SK-N-SH treated with all-trans-retinoic acid at 6 μM for 48 hours (cell line): Measurements from ENCODE around the gene SERP2.

Source experiments
- ATAC-seq: fragments of 200-7000 bp; cut with Tn5 transposase; 3 replicates; pipeline ENCODE4 v1.9.1; 2020; ENCODE audit warnings: mild to moderate bottlenecking, moderate library complexity
- ARNTL ChIP-seq: fragments of 450-650 bp; formaldehyde crosslinking; IDR thresholded peaks from 2 replicates; pipeline ENCODE4 v1.5.0; 2020; ENCODE audit warnings: low read depth, mild to moderate bottlenecking, moderate library complexity, borderline replicate concordance
- BACH2 ChIP-seq: fragments of 250-450 bp; sonication (Bioruptor Pico); IDR thresholded peaks from 2 replicates; pipeline ENCODE4 v1.9.0; 2021; ENCODE audit warnings: mild to moderate bottlenecking, borderline replicate concordance
- CSDC2 ChIP-seq: fragments of 250-450 bp; sonication (Bioruptor Pico); IDR thresholded peaks from 2 replicates; pipeline ENCODE4 v1.5.0; 2020; ENCODE audit warnings: mild to moderate bottlenecking, moderate library complexity
- ESRRG ChIP-seq: fragments of 250-450 bp; sonication (Bioruptor Pico); IDR thresholded peaks from 2 replicates; pipeline ENCODE4 v1.6.1; 2021; ENCODE audit warnings: mild to moderate bottlenecking
- ISL1 ChIP-seq: fragments of 250-450 bp; sonication (Bioruptor Pico); IDR thresholded peaks from 2 replicates; pipeline ENCODE4 v2.1.2; 2022; ENCODE audit warnings: mild to moderate bottlenecking, moderate library complexity
- OSR1 ChIP-seq: fragments of 250-450 bp; sonication (Bioruptor Pico); IDR thresholded peaks from 2 replicates; pipeline ENCODE4 v1.8.0; 2022; ENCODE audit warnings: moderate library complexity, mild to moderate bottlenecking, inconsistent platforms
- RARB ChIP-seq: fragments of 250-450 bp; sonication (Bioruptor Pico); IDR thresholded peaks from 2 replicates; pipeline ENCODE4 v1.8.0; 2021; ENCODE audit warnings: mild to moderate bottlenecking, moderate library complexity
- TCF4 ChIP-seq: fragments of 250-450 bp; sonication (Bioruptor Pico); IDR thresholded peaks from 2 replicates; pipeline ENCODE4 v1.8.0; 2021; ENCODE audit warnings: mild to moderate bottlenecking, moderate library complexity, borderline replicate concordance
- TOX ChIP-seq: fragments of 250-450 bp; sonication (Bioruptor Pico); IDR thresholded peaks from 2 replicates; pipeline ENCODE4 v1.8.0; 2021; ENCODE audit warnings: mild to moderate bottlenecking, moderate library complexity, borderline replicate concordance
- ZC3H10 ChIP-seq: fragments of 250-450 bp; sonication (Bioruptor Pico); IDR thresholded peaks from 2 replicates; pipeline ENCODE4 v1.5.1; 2021; ENCODE audit warnings: mild to moderate bottlenecking, moderate library complexity
- ZFP30 ChIP-seq: fragments of 450-650 bp; formaldehyde crosslinking; IDR thresholded peaks from 2 replicates; pipeline ENCODE4 v1.5.0; 2022; ENCODE audit warnings: mild to moderate bottlenecking, moderate library complexity
- ZNF70 ChIP-seq: fragments of 450-650 bp; formaldehyde crosslinking; IDR thresholded peaks from 2 replicates; pipeline ENCODE4 v1.5.0; 2020; ENCODE audit warnings: mild to moderate bottlenecking, moderate library complexity
- ZNF8 ChIP-seq: fragments of 450-650 bp; formaldehyde crosslinking; IDR thresholded peaks from 2 replicates; pipeline ENCODE4 v1.5.0; 2020; ENCODE audit warnings: mild to moderate bottlenecking, moderate library complexity
- TF ChIP-seq, protein P1 (sequence below): fragments of 250-450 bp; sonication (Bioruptor Pico); IDR thresholded peaks from 2 replicates; pipeline ENCODE4 v1.5.0; 2020; ENCODE audit warnings: mild to moderate bottlenecking, moderate library complexity
- TF ChIP-seq, protein P2 (sequence below): fragments of 250-450 bp; sonication (Bioruptor Pico); IDR thresholded peaks from 2 replicates; pipeline ENCODE4 v1.5.1; 2020; ENCODE audit warnings: low read depth, mild to moderate bottlenecking, moderate library complexity
- TF ChIP-seq, protein P3 (sequence below): fragments of 250-450 bp; sonication (Bioruptor Pico); IDR thresholded peaks from 2 replicates; pipeline ENCODE4 v1.5.1; 2021; ENCODE audit warnings: mild to moderate bottlenecking, moderate library complexity
- TF ChIP-seq, protein P4 (sequence below): fragments of 250-450 bp; sonication (Bioruptor Pico); IDR thresholded peaks from 2 replicates; pipeline ENCODE4 v1.8.0; 2021; ENCODE audit warnings: low read depth, mild to moderate bottlenecking, moderate library complexity, borderline replicate concordance

Gene SERP2

DNA sequence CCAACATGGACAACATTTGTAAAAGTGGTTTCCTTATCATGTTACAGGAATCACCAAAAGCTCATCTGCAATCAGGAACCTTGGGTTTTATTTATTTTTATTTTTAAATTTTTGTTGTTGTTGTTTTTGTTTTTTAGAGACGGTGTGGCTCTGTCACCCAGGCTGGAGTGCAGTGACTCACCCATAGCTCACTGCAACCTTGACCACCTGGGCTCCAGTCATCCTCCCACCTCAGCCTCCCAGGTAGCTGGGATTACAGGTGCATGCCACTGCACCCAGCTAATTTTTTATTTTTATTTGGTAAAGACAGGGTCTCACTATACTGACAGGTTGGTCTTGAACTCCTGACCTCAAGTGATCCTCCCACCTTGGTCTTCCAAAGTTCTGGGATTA, 13.6 kb upstream of the SERP2 start:
- no peak for ATAC-seq

DNA sequence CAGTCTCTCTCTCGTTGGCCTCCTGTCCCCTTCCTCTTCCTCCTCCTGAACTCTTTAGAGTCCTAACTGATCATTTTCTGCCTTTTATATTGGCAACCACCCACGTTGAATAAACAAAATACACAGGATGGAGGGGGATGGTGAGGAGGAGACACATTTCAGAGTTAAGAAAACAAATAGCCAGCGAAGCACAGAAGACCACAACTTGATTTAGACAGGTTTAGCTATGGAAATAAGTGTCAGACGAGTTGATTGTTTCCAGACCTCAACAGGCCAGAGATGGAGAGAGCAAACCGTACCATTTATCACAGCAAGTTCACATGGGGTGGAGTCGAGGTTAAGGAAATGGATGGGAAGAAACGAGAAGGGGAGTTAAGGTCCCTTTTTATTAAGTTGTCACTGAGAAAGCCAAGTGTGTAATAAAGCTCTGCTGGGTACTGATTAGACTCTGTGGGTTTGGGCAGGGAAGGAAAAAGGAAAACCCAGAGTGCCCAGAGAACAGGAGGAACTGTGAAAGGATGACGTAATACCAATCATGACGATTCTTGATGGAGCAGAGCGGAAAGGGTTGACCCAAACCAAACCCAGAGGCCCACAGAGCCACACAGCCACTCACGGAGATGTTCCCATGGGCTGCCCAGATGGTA, 11.1 kb upstream of the SERP2 start:
- TF ChIP-seq ESRRG (no peak), TOX (CRISPR knock-in tag) (no peak), ZNF70 (CRISPR knock-in tag) (no peak), RARB (CRISPR knock-in tag) (no peak), ISL1 (CRISPR knock-in tag) (no peak)
- TF ChIP-seq, protein P1, sequence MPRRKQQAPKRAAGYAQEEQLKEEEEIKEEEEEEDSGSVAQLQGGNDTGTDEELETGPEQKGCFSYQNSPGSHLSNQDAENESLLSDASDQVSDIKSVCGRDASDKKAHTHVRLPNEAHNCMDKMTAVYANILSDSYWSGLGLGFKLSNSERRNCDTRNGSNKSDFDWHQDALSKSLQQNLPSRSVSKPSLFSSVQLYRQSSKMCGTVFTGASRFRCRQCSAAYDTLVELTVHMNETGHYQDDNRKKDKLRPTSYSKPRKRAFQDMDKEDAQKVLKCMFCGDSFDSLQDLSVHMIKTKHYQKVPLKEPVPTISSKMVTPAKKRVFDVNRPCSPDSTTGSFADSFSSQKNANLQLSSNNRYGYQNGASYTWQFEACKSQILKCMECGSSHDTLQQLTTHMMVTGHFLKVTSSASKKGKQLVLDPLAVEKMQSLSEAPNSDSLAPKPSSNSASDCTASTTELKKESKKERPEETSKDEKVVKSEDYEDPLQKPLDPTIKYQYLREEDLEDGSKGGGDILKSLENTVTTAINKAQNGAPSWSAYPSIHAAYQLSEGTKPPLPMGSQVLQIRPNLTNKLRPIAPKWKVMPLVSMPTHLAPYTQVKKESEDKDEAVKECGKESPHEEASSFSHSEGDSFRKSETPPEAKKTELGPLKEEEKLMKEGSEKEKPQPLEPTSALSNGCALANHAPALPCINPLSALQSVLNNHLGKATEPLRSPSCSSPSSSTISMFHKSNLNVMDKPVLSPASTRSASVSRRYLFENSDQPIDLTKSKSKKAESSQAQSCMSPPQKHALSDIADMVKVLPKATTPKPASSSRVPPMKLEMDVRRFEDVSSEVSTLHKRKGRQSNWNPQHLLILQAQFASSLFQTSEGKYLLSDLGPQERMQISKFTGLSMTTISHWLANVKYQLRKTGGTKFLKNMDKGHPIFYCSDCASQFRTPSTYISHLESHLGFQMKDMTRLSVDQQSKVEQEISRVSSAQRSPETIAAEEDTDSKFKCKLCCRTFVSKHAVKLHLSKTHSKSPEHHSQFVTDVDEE (CRISPR knock-in tag) = no peak
- TF ChIP-seq, protein P2, sequence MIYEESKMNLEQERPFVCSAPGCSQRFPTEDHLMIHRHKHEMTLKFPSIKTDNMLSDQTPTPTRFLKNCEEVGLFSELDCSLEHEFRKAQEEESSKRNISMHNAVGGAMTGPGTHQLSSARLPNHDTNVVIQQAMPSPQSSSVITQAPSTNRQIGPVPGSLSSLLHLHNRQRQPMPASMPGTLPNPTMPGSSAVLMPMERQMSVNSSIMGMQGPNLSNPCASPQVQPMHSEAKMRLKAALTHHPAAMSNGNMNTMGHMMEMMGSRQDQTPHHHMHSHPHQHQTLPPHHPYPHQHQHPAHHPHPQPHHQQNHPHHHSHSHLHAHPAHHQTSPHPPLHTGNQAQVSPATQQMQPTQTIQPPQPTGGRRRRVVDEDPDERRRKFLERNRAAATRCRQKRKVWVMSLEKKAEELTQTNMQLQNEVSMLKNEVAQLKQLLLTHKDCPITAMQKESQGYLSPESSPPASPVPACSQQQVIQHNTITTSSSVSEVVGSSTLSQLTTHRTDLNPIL (CRISPR knock-in tag) = no peak
- ATAC-seq = no peak

More for the DNA sequence above, 13.6 kb upstream of the SERP2 start:
- TF ChIP-seq TOX (CRISPR knock-in tag) (no peak), TCF4 (CRISPR knock-in tag) (no peak), ARNTL (no peak), ZNF8 (CRISPR knock-in tag) (no peak), BACH2 (CRISPR knock-in tag) (no peak), ISL1 (CRISPR knock-in tag) (no peak), OSR1 (no peak), CSDC2 (CRISPR knock-in tag) (no peak), ZC3H10 (CRISPR knock-in tag) (no peak), ZFP30 (CRISPR knock-in tag) (no peak), ZNF70 (CRISPR knock-in tag) (no peak), ESRRG (no peak)
- TF ChIP-seq, protein P3, sequence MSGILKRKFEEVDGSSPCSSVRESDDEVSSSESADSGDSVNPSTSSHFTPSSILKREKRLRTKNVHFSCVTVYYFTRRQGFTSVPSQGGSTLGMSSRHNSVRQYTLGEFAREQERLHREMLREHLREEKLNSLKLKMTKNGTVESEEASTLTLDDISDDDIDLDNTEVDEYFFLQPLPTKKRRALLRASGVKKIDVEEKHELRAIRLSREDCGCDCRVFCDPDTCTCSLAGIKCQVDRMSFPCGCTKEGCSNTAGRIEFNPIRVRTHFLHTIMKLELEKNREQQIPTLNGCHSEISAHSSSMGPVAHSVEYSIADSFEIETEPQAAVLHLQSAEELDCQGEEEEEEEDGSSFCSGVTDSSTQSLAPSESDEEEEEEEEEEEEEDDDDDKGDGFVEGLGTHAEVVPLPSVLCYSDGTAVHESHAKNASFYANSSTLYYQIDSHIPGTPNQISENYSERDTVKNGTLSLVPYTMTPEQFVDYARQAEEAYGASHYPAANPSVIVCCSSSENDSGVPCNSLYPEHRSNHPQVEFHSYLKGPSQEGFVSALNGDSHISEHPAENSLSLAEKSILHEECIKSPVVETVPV (CRISPR knock-in tag) = no peak
- TF ChIP-seq, protein P2 (CRISPR knock-in tag) = no peak
- TF ChIP-seq, protein P4, sequence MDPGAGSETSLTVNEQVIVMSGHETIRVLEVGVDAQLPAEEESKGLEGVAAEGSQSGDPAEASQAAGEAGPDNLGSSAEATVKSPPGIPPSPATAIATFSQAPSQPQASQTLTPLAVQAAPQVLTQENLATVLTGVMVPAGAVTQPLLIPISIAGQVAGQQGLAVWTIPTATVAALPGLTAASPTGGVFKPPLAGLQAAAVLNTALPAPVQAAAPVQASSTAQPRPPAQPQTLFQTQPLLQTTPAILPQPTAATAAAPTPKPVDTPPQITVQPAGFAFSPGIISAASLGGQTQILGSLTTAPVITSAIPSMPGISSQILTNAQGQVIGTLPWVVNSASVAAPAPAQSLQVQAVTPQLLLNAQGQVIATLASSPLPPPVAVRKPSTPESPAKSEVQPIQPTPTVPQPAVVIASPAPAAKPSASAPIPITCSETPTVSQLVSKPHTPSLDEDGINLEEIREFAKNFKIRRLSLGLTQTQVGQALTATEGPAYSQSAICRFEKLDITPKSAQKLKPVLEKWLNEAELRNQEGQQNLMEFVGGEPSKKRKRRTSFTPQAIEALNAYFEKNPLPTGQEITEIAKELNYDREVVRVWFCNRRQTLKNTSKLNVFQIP (CRISPR knock-in tag) = no peak

DNA sequence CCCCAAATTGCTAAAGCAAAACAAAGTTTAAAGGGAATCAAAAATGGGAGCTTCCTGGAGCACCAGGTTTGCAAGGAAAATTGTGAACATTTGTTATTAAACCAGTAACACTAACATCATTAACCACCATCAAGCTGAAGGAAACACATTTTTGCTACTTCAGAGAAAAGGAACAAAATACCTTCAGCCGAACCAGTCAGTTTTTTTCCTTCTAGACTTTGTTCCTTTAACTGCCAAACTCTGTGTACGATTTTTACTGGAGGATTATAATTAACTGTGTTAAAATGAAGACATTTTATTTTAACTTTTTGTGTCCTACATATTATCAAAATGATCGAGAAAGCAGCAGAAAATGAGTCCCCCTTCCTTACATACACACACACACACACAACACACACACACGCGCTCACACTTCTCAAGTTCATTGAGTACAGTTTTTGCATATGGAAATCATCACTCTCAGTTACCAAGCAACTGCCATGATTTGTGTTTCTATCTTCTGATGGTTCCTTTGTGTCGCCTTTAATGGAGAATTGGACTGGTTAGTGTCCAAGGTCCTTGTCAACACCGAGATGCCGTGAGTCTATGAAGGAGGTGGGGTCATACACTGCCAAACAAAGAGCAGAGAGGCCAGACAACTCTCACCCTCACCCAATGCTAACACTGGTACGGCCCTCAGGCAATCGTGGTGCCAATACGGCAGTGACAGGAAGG, 9.8 kb upstream of the SERP2 start:
- TF ChIP-seq ZFP30 (CRISPR knock-in tag) (no peak), ZNF8 (CRISPR knock-in tag) (no peak), TOX (CRISPR knock-in tag) (no peak), ARNTL (no peak), TCF4 (CRISPR knock-in tag) (no peak)
- TF ChIP-seq, protein P1 (CRISPR knock-in tag) = no peak

More for the DNA sequence above, 9.8 kb upstream of the SERP2 start:
- ATAC-seq = no peak
